ENCODE data around the gene ZBTB16.

ZBTB16 gene

DNA sequence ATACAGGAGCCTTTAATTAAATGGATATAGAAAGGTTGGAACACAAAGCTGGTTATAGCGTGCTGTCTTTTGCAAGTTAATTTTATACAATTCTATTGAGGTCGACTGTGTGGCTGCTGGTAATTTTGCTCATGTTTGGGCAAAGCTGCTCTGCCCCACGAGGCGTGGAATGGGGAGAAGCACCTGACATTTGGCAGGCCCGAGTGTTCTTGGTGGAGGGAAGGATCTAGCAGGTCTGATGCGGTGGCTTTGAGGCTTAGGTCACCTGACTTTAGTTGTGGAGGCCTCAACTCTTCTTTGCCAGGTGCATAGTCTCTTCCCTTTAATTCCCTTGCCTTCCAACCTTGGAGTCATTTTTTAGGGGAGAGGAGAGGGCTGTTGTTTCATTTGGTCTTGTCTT is 97.3 kb downstream of the ZBTB16 start:
- DNase-seq = no peak

- no peak for DNase-seq
Measured at GRCh38 chr11:114157476-114158050, 98.1 kb downstream of the ZBTB16 start.

DNA sequence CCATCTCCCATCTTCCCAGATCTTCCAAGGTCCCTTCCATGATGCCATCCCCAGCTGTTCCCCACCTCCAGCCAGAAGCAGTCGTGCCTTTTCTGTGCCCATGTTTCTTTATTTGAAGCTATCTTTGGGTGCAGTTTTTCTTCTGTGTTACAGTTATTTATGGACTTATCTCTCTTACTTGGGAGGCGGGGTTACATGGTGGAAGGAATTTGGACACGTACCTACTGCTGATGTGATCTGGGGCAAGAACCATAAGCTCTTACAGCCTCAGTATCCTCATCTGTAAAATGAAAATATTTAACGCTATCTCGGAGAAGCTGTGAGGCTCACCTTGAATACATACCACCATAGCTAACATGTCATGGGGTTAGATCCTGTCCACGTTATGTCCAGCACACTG is 98.9 kb downstream of the ZBTB16 start:
- no peak for DNase-seq

- no peak for DNase-seq
Measured at GRCh38 chr11:114158886-114159285, 99.4 kb downstream of the ZBTB16 start.

DNA sequence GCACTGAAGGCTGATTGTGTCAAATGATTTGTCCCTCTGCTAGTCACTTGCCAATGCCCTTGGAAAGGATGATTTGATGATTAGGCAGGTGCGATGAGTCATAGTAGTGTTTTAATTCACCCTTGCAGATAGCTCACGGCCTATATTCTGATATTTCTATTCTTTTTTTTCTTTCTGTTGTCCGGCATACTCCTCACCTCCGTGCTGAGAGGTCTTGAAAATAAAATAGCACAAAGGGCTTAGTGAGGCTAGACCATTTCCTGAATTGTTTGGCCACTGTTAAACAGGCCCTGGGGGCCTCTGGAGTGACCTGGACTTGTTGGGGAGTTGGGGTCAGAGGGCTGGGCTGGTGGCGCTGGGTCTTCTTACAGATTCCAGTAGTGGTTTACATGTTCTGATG is 99.8 kb downstream of the ZBTB16 start:
- no peak for DNase-seq

DNA sequence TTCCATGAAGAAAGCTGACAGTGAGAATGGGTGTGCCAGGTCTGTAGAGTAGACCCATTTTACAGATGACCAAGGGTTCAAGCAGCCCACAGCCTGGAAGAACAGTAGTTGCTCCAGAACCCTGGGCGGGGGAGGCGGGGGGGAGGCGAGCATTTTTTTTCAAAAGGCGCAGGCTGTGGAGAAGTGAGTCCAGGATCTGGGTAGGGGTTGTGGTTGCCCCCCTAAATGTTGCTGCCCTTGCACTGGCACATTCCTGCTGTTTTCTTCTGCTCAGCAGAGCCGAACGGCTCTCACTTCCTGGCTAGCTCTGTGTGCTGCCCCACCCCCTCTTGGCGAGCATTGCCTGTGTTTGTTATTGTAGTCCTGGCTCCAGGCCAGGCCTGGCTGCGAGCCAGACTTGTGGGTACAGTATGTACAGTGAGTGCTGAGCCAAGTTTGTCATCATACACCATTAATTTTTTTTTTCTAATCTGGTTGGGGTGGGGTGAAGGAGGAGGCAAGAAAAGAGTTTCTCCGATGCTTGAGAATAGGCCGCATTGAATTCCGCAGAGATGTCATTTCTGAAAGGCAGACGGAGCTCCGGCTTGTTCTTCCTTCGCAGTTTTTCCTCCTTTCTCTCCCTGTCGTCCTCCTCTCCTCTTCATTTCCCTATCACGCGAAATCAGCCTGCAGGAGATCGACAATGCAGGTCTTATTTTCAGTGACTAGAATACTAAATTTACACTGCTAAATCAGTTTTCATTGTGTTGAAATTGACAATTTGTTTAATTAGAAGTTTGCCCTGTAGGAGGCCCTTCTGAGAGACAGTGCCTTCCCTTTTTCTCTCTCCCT is 100.5 kb downstream of the ZBTB16 start:
- DNase-seq = peak; percentile 97

- no peak for DNase-seq
Measured at GRCh38 chr11:114160894-114161293, 101.4 kb downstream of the ZBTB16 start.

GRCh38 chr11:114161486-114162250 is 102.2 kb downstream of the ZBTB16 start:
- DNase-seq = no peak

GRCh38 chr11:114162719-114163123 is 103.2 kb downstream of the ZBTB16 start:
- DNase-seq = peak; percentile 98

- no peak for DNase-seq
Measured at GRCh38 chr11:114163229-114163631, 103.7 kb downstream of the ZBTB16 start.

GRCh38 chr11:114163830-114164401 is 104.4 kb downstream of the ZBTB16 start:
- no peak for DNase-seq

DNA sequence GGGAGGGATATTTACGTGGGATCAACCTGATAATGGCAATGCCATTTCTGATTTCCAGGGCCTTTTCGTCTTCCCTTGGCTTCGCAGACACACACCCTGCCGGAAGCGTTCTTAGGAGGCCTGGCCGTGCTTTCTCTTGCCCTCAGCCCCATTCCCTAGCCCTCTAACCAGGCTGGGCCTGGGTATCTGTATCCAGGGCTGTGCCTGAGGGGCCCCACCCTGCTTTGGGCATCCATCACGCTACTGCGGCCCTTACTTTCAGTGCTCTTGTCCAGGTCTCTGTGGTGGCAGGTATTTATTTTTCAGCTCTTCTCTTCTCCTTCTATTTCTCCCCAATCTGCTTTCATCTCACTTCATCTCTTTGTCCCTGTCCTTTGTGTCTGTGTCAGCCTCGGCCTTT is 105.0 kb downstream of the ZBTB16 start:
- no peak for DNase-seq

DNA sequence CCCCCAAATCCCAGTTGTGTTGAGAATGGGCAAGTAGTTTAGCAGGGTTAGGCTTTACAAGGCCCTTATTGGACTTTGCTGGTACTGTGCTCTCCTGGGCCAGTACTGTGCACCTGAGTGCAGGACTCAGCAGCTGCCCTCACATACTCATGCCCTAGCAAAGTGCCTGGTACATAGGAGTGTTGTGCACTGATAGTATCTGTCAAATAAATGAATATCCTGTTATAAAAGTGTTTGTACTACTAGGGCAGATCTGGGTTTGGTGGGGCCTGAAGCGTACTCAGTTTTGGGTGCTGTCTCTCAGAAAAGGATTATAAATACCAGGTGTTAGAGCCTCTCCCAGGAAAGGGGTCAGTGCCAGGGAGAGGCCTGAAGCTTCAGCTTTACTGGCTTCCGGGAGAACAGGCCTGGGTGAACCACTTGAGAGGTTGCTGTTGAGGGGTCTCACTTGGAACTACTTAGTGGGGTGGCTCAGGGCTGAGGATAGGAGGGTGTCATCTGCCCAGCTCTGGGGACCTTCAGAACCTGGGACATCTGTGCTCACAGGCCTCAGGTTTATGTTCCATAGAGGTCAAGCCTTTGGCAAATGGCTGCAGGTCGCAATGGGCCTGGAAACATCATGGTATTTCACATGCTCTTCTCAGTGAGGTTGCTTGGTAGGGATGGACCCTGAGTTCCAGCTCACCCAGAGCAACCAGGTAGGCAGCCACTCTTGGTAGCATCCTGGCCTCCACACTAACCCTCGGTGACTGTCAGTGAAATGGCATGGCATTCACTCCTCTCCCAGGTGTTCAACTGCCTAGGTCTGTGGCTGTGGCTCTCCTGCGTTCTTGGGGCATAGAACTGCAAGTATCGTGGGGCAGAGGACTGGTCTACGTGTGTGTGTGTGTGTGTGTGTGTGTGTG is 106.1 kb downstream of the ZBTB16 start:
- DNase-seq = no peak

GRCh38 chr11:114166362-114166761 is 106.9 kb downstream of the ZBTB16 start:
- no peak for DNase-seq

DNA sequence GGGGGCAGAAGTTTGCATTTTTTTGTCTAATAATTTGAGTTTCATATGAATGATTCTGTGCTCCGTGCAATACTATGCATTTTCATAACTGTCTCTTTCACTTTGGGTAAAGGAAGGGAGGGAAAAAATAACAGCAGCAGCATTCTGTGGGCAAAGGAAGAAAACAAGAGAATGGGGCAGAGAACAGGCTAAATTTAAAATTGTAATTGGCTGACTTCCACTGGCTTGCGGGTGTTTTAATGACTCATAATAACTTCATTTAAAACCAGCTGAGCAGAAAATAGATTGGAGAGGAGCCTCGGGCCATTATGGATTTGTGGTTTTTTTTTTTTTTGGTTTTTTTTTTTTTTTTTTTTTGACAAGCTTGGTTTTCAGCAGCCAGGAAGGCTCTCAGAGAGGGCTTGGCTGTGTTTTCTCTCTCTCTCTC is 107.4 kb downstream of the ZBTB16 start:
- peak; percentile 97 for DNase-seq

DNA sequence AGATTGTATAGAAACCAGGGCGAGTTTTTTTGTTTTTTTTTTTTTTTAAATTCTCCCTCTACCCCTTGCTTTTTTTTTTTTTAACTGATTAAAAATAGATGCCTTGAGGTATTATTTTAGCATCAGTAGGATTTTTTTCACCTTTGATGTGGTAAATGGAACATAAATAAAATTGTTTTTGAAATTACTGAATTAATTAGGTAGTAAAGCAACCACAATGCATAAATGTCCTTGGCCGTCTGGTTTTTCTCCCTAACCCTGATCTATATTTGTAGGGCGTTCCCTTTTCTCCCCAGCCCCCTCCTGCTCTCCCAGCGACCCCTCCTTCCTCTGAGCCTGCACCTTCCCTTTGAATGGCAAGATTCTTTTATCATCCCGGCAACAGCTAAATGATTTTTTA is 107.8 kb downstream of the ZBTB16 start:
- DNase-seq = peak; percentile 69

DNA sequence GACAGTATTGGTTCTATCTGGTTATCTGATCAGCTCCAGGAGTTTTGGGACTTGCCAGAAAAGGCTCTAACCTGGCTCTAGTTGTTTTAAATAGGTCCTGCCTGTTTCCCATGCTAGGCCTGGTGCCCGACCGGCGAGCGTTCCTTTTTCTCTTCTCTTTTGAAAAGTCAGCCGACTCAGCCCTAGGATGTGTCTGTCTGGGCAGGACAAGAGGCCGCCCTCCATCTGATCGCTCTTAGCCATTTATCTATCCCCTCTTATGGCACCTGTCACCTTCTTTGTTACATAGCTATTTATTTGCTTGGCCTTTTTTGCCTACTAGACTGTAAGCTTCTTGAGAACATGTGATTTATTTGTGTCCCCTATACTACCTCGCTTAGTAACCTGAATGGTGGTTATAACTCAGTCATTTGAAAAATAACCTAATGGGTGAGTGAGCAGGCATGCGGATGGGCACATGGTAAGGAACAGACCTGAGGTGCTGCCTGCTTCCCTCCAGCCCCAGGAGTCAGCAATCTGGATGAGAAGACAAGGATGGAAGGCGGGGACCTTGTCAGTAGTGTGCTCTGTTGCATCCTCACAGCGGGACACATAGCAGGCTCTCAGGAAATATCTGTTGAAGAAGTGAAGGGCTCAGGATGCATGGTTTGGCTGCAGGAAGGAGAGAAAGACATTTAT is 108.4 kb downstream of the ZBTB16 start:
- DNase-seq = no peak

GRCh38 chr11:114168691-114169090 is 109.2 kb downstream of the ZBTB16 start:
- no peak for DNase-seq

DNA sequence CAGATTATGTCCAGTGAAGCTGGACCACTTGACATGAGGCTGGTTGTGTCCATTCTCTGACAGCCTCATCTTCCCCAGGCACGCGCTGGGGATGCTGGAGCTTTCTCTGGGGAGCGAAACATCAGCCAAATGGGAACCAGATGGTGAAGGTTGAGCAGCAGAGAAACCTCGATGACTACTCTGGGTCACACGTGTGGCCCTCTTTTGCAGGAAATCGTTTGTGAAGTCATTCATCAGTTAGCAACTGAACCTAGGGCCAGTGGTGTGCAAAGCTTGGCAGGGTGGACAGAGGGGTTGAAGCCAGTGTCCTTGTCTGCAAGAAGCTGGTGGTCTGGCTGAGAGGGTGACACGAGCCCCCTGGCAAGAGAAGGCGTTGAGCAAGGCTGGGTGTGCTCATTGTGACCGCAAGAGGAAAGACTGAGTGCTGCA is 109.8 kb downstream of the ZBTB16 start:
- no peak for DNase-seq

DNA sequence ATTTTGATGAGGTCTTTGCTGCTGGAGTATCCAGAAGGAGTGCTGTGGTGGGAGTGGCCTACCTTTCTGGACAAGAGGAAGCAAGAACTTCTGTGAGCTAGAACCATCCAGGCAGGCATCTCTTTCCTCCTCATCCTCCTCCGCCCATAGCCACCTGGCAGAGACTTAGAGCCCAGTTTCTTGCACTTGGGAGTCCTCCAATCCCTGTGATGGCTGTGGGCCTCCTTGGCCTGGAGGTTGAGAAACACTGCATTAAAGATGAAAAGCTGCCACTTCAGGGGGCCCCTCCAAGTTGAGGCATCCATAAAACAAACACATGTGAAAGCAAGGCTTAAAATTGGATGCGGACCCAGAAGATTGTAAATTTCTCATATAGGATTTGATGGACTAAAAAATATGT is 110.3 kb downstream of the ZBTB16 start:
- DNase-seq = no peak

DNA sequence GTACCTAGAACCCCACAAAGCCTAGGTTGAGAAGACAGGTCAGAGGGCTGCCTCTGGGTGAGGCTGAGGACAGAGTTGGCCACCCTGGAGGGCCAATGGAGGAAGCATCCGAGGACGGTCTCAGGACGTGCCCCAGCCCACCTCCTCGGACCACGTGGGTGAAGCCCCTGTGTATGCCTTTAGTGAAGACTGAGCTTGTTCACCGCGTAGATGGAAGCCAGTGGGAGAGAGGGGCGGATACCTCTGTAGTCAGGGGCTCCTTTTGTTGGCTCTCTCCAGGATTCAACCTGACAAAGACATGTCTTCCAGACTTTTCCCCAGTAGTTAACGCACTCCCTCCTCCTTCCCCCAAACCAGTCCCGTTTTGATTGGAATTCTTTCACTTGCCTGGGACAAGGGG is 110.7 kb downstream of the ZBTB16 start:
- DNase-seq = no peak

Data from NCI-H1105 treated with DMSO at 0.1 percent for 48 hours (cell line).